ENCODE measurements around the gene PARP14.
A peak's percentile ranks its signal among the peaks of the same experiment; 100 is the strongest.
"Not testable (repeated sequence)": the region's sequence is repeated elsewhere in the genome, so short reads cannot be mapped to it uniquely, and the experiment has no call there.

The PARP14 gene

DNA sequence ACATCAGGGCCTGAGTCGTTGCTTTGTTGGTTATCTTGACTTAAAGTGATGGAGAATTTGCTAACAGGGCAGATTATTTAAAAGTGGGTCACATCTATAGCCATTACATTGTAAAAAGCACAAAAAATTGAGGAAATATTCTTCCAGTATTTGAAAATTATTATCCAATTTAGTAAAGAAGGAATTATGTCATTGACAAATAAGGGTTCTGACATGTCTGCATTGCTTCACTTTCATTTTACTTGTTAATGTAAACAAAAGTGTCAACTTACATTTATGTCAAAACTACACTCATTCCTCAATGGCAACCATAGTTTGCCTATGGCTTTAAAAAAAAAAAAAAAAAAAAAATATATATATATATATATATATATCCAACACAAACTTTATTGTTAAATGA, 3.4 kb upstream of the PARP14 start:
- no peak for DNase-seq (ENCODE audit: low spot score)

DNA sequence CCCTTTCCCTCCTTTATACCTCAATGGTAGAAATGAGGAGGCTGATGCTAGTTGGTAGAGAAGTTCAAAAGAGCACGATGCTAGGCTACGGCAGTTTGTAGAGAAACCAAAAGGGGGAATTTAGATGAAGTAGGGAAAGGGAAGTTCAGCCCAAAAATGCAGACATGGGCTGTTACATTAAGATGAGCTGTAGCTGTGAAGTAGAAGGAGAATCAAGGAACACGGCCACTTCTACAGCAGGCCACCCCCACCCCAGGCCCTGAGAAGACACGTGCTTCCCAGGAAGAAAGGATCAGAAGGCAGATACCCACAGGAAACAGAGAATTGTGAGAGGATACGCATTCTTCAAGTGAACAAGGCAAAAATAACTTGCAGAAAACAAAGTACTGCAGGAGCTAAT, 2.1 kb upstream of the PARP14 start:
- peak; percentile 6 for DNase-seq (ENCODE audit: low spot score)

GRCh38 chr3:122679085-122679881, 1.4 kb upstream of the PARP14 start:
- DNase-seq (ENCODE audit: low spot score) = peak; percentile 73

- peak; percentile 4 for DNase-seq (ENCODE audit: low spot score)
These were observed 661 bp upstream of the PARP14 start for GRCh38 chr3:122679882-122680474.

- no peak for DNase-seq (ENCODE audit: low spot score)
These were observed 790 bp downstream of the PARP14 start for GRCh38 chr3:122681284-122681973.

DNA sequence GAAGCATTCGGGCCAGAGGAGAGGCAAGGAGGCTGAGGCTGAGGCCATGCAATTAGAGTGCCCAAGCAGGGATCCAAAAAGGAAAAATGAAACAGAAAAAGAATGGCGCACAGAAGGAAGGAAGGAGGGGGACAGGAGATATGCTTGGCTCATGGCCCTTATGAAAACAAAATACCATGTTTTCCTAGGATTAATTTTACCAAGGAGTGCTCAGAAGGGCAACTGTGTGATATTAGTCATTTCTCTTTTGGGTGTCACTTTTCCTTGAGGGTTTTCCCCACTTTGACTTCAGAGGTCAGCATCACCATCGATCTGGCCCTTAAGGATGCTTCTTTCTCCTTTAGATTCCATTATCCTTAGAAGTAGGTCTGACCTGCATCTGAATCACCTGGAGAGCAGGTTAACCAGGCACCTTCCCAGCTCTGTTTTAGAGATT, 1.4 kb downstream of the PARP14 start:
- DNase-seq (ENCODE audit: low spot score) = no peak

GRCh38 chr3:122682778-122683411, 2.3 kb downstream of the PARP14 start:
- DNase-seq (ENCODE audit: low spot score) = not testable (repeated sequence)

DNA sequence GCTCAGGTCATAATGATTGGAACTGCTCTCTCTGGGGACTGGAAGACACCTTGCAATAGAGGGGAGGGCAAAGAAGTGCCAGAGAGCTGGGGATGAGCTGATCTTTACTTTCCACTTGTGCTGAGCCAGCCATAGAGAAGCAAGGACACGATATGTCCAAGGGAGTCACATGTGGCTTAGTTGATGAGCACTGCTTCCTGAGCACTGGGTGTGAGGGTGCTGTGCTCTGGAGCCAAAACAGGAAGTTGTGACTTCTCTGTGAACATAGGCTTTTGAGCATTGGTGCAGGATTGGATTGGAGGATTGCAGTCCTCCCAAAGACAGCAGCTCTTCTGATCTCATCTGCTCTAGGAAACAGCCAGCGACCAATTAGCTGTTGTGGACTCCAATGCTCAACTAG, 6.7 kb downstream of the PARP14 start:
- DNase-seq (ENCODE audit: low spot score) = no peak

DNA sequence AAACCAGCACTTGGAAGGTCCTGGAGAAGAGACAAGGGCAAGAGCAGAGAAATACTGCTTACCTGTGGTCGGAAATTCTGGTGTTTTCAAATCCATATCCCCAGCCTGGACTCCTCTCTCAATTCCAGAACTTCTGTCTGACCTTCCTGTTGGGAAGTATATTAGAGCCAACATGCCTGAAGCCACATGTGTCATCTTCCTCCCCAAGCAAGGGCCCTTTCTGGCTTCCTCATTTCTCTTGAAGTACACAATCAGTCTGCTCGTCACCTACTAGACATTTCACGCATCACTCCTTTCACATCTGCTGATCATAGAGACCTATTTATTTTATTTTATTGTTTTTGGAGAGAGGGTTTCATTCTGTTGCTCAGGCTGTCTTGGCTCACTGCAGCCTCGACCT, 8.4 kb downstream of the PARP14 start:
- no peak for DNase-seq (ENCODE audit: low spot score)

DNA sequence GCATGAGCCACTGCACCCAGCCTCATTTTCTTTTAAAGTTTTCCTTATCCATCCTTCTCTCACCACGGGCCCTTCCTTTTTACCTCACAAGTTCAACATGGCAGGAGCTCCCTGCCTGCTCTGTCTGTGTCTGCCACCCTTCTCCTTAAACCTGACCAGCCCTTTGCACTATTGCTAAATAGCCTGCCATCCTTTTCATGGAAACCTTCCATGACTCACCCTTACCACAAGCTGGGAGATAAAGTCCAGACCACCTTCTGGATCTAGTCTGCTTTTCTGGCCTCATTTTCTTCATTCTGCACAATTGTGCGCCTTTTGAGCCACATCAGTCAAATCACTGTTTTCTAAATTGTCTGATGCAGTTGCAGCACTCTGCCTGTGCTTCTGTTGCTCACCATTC, 8.9 kb downstream of the PARP14 start:
- DNase-seq (ENCODE audit: low spot score) = no peak

DNA sequence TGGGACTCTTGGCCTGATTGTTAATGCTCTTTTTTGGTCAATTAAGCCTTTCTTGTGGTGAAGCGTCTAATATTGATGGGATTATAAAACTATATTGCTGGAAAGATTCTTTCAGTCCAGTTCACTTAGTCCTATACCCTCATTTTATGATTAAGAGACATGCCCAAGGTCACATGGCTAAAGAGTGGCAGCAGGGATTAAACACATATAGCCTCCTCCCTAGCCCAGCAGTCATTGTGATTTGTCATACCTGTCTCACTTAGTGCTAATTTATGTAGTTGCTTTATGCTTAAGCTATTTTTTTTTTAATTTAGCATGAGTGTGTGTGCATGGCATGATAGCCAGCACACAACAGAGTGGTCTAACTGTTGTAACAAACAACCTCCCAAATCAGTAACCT, 9.5 kb downstream of the PARP14 start:
- no peak for DNase-seq (ENCODE audit: low spot score)

DNA sequence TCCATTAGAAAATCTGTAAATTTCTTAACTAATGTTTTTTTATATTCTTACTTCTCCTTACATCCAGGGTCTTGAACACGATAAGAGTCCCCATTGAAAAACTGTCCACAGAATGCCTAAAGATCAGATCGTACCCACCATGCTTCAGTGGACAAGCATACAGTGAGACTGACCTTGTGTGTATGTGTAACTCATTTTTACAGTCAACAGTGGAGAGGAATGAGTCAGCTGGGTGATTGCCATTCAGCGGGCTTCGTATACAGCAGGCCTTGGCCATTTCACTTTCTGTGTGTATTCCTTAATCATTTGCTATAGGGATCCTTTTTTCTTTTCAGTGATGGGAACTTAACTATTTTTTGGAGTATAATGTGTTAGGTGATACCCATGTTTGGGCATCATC, 10.6 kb downstream of the PARP14 start:
- no peak for DNase-seq (ENCODE audit: low spot score)

- no peak for DNase-seq (ENCODE audit: low spot score)
These were observed 12.0 kb downstream of the PARP14 start for GRCh38 chr3:122692674-122693073.

DNA sequence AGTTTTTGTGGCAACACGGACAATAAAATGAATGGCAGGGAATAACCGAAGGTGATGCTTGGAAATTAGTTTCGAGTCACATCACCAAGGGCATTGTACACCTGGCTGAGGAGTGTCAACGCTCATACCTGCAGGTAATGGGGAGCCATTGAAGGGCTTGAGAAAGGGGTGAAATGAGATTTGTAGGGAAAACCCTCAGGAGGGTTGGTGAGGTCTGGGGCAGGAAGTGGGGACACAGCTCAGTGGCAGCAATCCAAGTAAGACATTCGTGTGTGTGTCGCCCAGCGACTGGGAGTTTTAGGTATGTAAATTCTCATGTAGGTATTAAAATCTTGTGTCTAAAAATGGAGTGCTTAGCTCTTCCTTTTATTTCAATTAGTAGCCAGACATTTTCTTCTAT, 14.3 kb downstream of the PARP14 start:
- no peak for DNase-seq (ENCODE audit: low spot score)

- no peak for DNase-seq (ENCODE audit: low spot score)
These were observed 15.4 kb downstream of the PARP14 start for GRCh38 chr3:122695927-122696561.

- DNase-seq (ENCODE audit: low spot score) = no peak
These were observed 17.4 kb downstream of the PARP14 start for GRCh38 chr3:122697952-122698620.

GRCh38 chr3:122700193-122700592, 19.6 kb downstream of the PARP14 start:
- no peak for DNase-seq (ENCODE audit: low spot score)

GRCh38 chr3:122705379-122705778, 24.7 kb downstream of the PARP14 start:
- DNase-seq (ENCODE audit: low spot score) = no peak

GRCh38 chr3:122710616-122711251, 30.1 kb downstream of the PARP14 start:
- DNase-seq (ENCODE audit: low spot score) = not testable (repeated sequence)

GRCh38 chr3:122714273-122714672, 33.6 kb downstream of the PARP14 start:
- DNase-seq (ENCODE audit: low spot score) = no peak

DNA sequence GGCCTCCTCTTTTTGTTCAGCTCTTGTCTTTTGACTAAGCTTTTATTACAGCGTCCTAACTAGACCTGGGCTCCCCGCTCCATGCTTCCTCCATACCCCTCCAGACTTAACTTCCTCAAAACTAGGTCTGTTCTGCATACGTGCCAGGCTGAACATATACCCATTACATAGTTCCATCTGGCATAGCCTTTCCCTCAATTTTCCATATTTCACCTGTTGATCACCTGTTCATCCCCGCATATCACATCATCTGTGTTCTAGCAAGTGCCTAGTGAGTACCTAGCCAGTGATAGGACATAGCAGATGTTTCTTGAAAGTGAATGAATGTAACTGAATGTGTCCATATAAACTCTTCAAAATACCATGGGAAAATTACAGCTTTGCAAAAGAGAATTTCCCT, 36.0 kb downstream of the PARP14 start:
- no peak for DNase-seq (ENCODE audit: low spot score)
